ENCODE data around the gene EXOSC10.

EXOSC10 gene

GRCh38 chr1:11131816-11132215 lies 32.1 kb upstream of the EXOSC10 start:
- no peak for TF ChIP-seq CTCF (conservative IDR thresholded peaks at IDR 0.05; ENCODE audit: low read length)
- H3K4me3 ChIP-seq (ENCODE audit: low read length) = no peak overlapping the region
- DNase-seq (ENCODE audit: low read depth) = no peak

- no peak for TF ChIP-seq CTCF (conservative IDR thresholded peaks at IDR 0.05; ENCODE audit: low read length)
- DNase-seq (ENCODE audit: low read depth) = no peak
- H3K4me3 ChIP-seq (ENCODE audit: low read length) = no peak overlapping the region
Measured at GRCh38 chr1:11130406-11130805, 30.7 kb upstream of the EXOSC10 start.

- H3K4me3 ChIP-seq (ENCODE audit: low read length) = no peak overlapping the region
- no peak for DNase-seq (ENCODE audit: low read depth)
- no peak for TF ChIP-seq CTCF (conservative IDR thresholded peaks at IDR 0.05; ENCODE audit: low read length)
Measured at GRCh38 chr1:11129649-11130390, 30.2 kb upstream of the EXOSC10 start.

- DNase-seq (ENCODE audit: low read depth) = peak; percentile 24
- no peak overlapping the region for H3K4me3 ChIP-seq (ENCODE audit: low read length)
- TF ChIP-seq CTCF (conservative IDR thresholded peaks at IDR 0.05; ENCODE audit: low read length) = no peak
Measured at GRCh38 chr1:11126569-11126968, 26.9 kb upstream of the EXOSC10 start.

- no peak overlapping the region for H3K4me3 ChIP-seq (ENCODE audit: low read length)
- TF ChIP-seq CTCF (conservative IDR thresholded peaks at IDR 0.05; ENCODE audit: low read length) = no peak
- DNase-seq (ENCODE audit: low read depth) = no peak
Measured at GRCh38 chr1:11125931-11126330, 26.3 kb upstream of the EXOSC10 start.

- no peak for TF ChIP-seq CTCF (conservative IDR thresholded peaks at IDR 0.05; ENCODE audit: low read length)
- no peak for DNase-seq (ENCODE audit: low read depth)
- no peak overlapping the region for H3K4me3 ChIP-seq (ENCODE audit: low read length)
Measured at GRCh38 chr1:11124965-11125364, 25.3 kb upstream of the EXOSC10 start.

GRCh38 chr1:11116318-11116717 lies 16.6 kb upstream of the EXOSC10 start:
- no peak for DNase-seq (ENCODE audit: low read depth)
- TF ChIP-seq CTCF (conservative IDR thresholded peaks at IDR 0.05; ENCODE audit: low read length) = no peak
- no peak overlapping the region for H3K4me3 ChIP-seq (ENCODE audit: low read length)
